Heart left ventricle (tissue), 16 donors: Measurements from ENCODE around the gene RNF13. TPM values are rescaled to one million over a fixed set of nuclear protein-coding genes. Genes with fewer than 3 reads are reported as not detected.

Experiments
- ATAC-seq, 4 donors: fragments of 200-7000 bp; cut with Tn5 transposase; one replicate each; pipeline ENCODE4 v1.9.1; 2020 to 2022; ENCODE audit warnings: moderate library complexity in 4 of 4, mild to moderate bottlenecking in 3 of 4, moderate number of reproducible peaks in 1 of 4
- DNase-seq, 5 donors: peaks; one replicate each; pipeline ENCODE4 v3.0.0-alpha.2; 2020
- H3K27ac ChIP-seq, 12 donors: fragments of 200-600 bp; sonication (generic) in 4 of 12; one replicate each; pipeline versions ENCODE4 v1.5.0 to v1.8.0; 2016 to 2022; ENCODE audit warnings: mild to moderate bottlenecking in 2 of 12
- H3K27me3 ChIP-seq, 9 donors: fragments of 200-600 bp; sonication (generic) in 2 of 9; one replicate each; pipeline versions ENCODE4 v1.5.1 to v1.8.0; 2016 to 2022; ENCODE audit warnings: mild to moderate bottlenecking in 3 of 9
- H3K36me3 ChIP-seq, 9 donors: fragments of 200-600 bp; sonication (generic) in 2 of 9; one replicate each; pipeline versions ENCODE4 v1.5.0 to v1.8.0; 2018 to 2022; ENCODE audit warnings: mild to moderate bottlenecking in 2 of 9
- H3K4me1 ChIP-seq, 12 donors: fragments of 200-600 bp; sonication (generic) in 4 of 12; one replicate each; pipeline versions ENCODE4 v1.5.0 to v1.8.0; 2016 to 2022; ENCODE audit warnings: mild to moderate bottlenecking in 3 of 12
- H3K4me3 ChIP-seq, 12 donors: fragments of 200-600 bp; sonication (generic) in 4 of 12; one replicate each; pipeline versions ENCODE4 v1.5.0 to v1.8.0; 2017 to 2022; ENCODE audit warnings: mild to moderate bottlenecking in 9 of 12, moderate library complexity in 4 of 12
- H3K9me3 ChIP-seq, 12 donors: fragments of 200-600 bp; sonication (generic) in 4 of 12; one replicate each; pipeline versions ENCODE4 v1.5.0 to v1.8.0; 2016 to 2022; ENCODE audit warnings: mild to moderate bottlenecking in 1 of 12
- CTCF ChIP-seq, 12 donors: fragments of 200-600 bp; sonication (generic) in 4 of 12; IDR thresholded peaks; one replicate each; pipeline versions ENCODE4 v1.5.0 to v1.8.0; 2018 to 2022; ENCODE audit warnings: antibody characterized with exemption in 12 of 12, mild to moderate bottlenecking in 5 of 12
- POLR2A ChIP-seq, 2 donors: fragments of 450-650 bp; IDR thresholded peaks; one replicate each; pipeline ENCODE4 v1.6.1; 2017; ENCODE audit warnings: antibody characterized with exemption in 2 of 2, mild to moderate bottlenecking in 2 of 2, moderate library complexity in 2 of 2
- WGBS, 4 donors: extraction: QIAGEN DNeasy Blood & Tissue Kit in 2 of 4; methylation state at CpG; one replicate each; pipeline versions ENCODE4 v1.1.5 to v1.1.7; 2013 to 2018; 5-methylcytosine and 5-hydroxymethylcytosine counted together
- intact Hi-C, 10 donors: fragments of 100-400 bp; cut with DNase I; formaldehyde crosslinking; loops; one replicate each; pipeline versions ENCODE4 v1.11.1 to v1.14.2; 2022
- polyA plus RNA-seq, 2 donors: library from polyadenylated mRNA; stranded (reverse); fragments of 200-250 nt; gene quantifications; one replicate each; pipeline ENCODE4 v1.2.3, GENCODE V29; 2013
- total RNA-seq, 9 donors: library from RNA; depleted of rRNA in 2 of 9; stranded (reverse); fragments of >200 nt in 2 of 9; fragmentation: NEBNext Ultra II Directional in 3 of 9; extraction: Animal tissue kit (Norgen Biotek cat#: 25700) in 3 of 9; gene quantifications; one replicate each; pipeline versions ENCODE4 v1.1.0 to v1.2.4, GENCODE V29; 2016 to 2023
- donor health status: ischemic (EF 13 %, LVEDD 7.1; RV severe dilation, severe dysfunction).
- donor health status: healthy with polysubstance abuse.
- donor health status: DM: no; HTN: yes; CAD: no.
- donor health status: DM: no; HTN: no; CAD: no.
- donor health status: ischemic (EF 25% LVEDD 6.9; RV normal size, moderate dysfunction).
- donor health status: ischemic (EF 25% LVEDD 5.7; RV mildly dilated, moderate dysfunction).
- donor health status: healthy.
- donor health status: DM: yes; HTN: yes; CAD: no.
- donor health status: ischemic (EF 35%, LVEDD 5.7; RV mildly dilated, moderate dysfunction).
- donor health status: nonischemic (EF 11% LVEDD 7.7; RV severe dilation, severe dysfunction).
- donor health status: DM: yes; HTN: yes; CAD: no.
- donor health status: PGD.
- donor health status: ischemic (EF 29% LVEDD 5.4; RV normal size, mild dysfunction).
- donor health status: nonischemic (EF 23%, LVEDD 6.1; RV moderate dilation, normal function).

RNF13 gene
- total and polyA plus RNA-seq, 11 donors: 21.4 to 77.6 (median 55.1) TPM

GRCh38 chr3:149967086-149967685 lies 154.2 kb downstream of the RNF13 start:
- Histone ChIP-seq H3K27me3 (peaks cover 0 to 14% (median 0%) of the 10 kb centered on the region in 9 donors), H3K36me3 (peaks cover 0 to 27% (median 5%) of the 10 kb centered on the region in 9 donors), H3K27ac (peak overlapping the region in 3 of 12 donors; percentile 6 to 95 (median 20)), H3K9me3 (no peaks in the 10 kb centered on the region), H3K4me1 (peaks cover 0 to 56% (median 20%) of the 10 kb centered on the region in 12 donors), H3K4me3 (no peak overlapping the region)
- TF ChIP-seq CTCF (IDR thresholded peaks at IDR 0.05) (peak; percentile 52 to 78 (median 64)), POLR2A (IDR thresholded peaks at IDR 0.05) (no peak)
- ATAC-seq (no peak), DNase-seq (no peak)
- intact Hi-C loops: loop anchor here in 9 of 10 donors (1.0 to 10.0 kb wide), 9 partner anchors 85 to 530 kb away; partner anchors contain the start of gene TSC22D2 (in 1 of the 9)
- 20 to 27% (median 23%) methylated on average over 9 of the region's 9 CpGs for WGBS, 4 donors

- no peak for DNase-seq
- WGBS, 4 donors: 50 to 75% (median 61%) methylated on average over 8 of the region's 8 CpGs
- peaks cover 0 to 57% (median 20%) of the 10 kb centered on the region in 12 donors for H3K4me1 ChIP-seq
These were observed 155.2 kb downstream of the RNF13 start for GRCh38 chr3:149968216-149968615.

GRCh38 chr3:149969110-149969939 lies 156.3 kb downstream of the RNF13 start:
- peak overlapping the region; percentile 62 to 93 (median 82) for H3K4me3 ChIP-seq
- intact Hi-C loops: loop anchor here (2.0 to 10.0 kb wide), 10 partner anchors 87 to 528 kb away; partner anchors contain the start of gene TSC22D2 (in 1 of the 10)
- DNase-seq (peak in 4 of 5 donors; percentile 28 to 53 (median 40)), ATAC-seq (peak in 3 of 4 donors; percentile 43 to 56 (median 47))
- H3K4me1 ChIP-seq: peaks cover 0 to 51% (median 16%) of the 10 kb centered on the region in 12 donors
- TF ChIP-seq POLR2A (IDR thresholded peaks at IDR 0.05): no peak
- TF ChIP-seq CTCF (IDR thresholded peaks at IDR 0.05): peak in 5 of 12 donors; percentile 8 to 33 (median 30)
- 17 to 26% (median 19%) methylated on average over 15 of the region's 15 CpGs for WGBS, 4 donors
- H3K9me3 ChIP-seq: no peaks in the 10 kb centered on the region
- H3K27ac ChIP-seq: peak overlapping the region in 11 of 12 donors; percentile 73 to 97 (median 91)
- peaks cover 0 to 16% (median 5%) of the 10 kb centered on the region in 9 donors for H3K36me3 ChIP-seq
- peaks cover 0 to 16% (median 0%) of the 10 kb centered on the region in 9 donors for H3K27me3 ChIP-seq

More at GRCh38 chr3:149968216-149968615, 155.2 kb downstream of the RNF13 start:
- ATAC-seq: no peak
- peak overlapping the region in 9 of 12 donors; percentile 81 to 97 (median 92) for H3K27ac ChIP-seq
- peaks cover 0 to 20% (median 5%) of the 10 kb centered on the region in 9 donors for H3K36me3 ChIP-seq
- TF ChIP-seq CTCF (IDR thresholded peaks at IDR 0.05) (no peak), POLR2A (IDR thresholded peaks at IDR 0.05) (no peak)
- intact Hi-C loops: loop anchor here (2.0 to 10.0 kb wide), 10 partner anchors 86 to 529 kb away; partner anchors contain the start of gene TSC22D2 (in 1 of the 10)
- H3K27me3 ChIP-seq: peaks cover 0 to 16% (median 0%) of the 10 kb centered on the region in 9 donors
- no peaks in the 10 kb centered on the region for H3K9me3 ChIP-seq
- peak overlapping the region in 7 of 12 donors; percentile 16 to 89 (median 84) for H3K4me3 ChIP-seq
